Tibial nerve (tissue), 4 donors: ENCODE data around the gene TMEM62. TPM values are rescaled to one million over a fixed set of nuclear protein-coding genes. Genes with fewer than 3 reads are reported as not detected.

Source experiments
- DNase-seq, 2 donors: peaks; one replicate each; pipeline ENCODE4 v3.0.0-alpha.2; 2019; ENCODE audit warnings: low spot score in 2 of 2
- H3K27ac ChIP-seq, 4 donors: fragments of 200-600 bp; sonication (generic) in 3 of 4; one replicate each; pipeline ENCODE4 v1.5.1; 2017 to 2019; ENCODE audit warnings: mild to moderate bottlenecking in 1 of 4
- H3K27me3 ChIP-seq, 2 donors: fragments of 200-600 bp; sonication (generic) in 1 of 2; one replicate each; pipeline versions ENCODE4 v1.5.1 to v1.6.0; 2017 to 2019
- H3K36me3 ChIP-seq, 3 donors: fragments of 200-600 bp; sonication (generic); one replicate each; pipeline ENCODE4 v1.5.1; 2018 to 2019
- H3K4me1 ChIP-seq, 4 donors: fragments of 200-600 bp; sonication (generic) in 3 of 4; one replicate each; pipeline ENCODE4 v1.5.1; 2017 to 2019
- H3K4me3 ChIP-seq, 4 donors: fragments of 200-600 bp; sonication (generic) in 3 of 4; one replicate each; pipeline ENCODE4 v1.5.1; 2017 to 2019; ENCODE audit warnings: mild to moderate bottlenecking in 1 of 4, moderate library complexity in 1 of 4
- H3K9me3 ChIP-seq, 4 donors: fragments of 200-600 bp; sonication (generic) in 3 of 4; one replicate each; pipeline ENCODE4 v1.5.1; 2017 to 2019
- CTCF ChIP-seq, 5 experiments: fragments of 200-600 bp in 3 of 5; fragments of 450-650 bp in 2 of 5; sonication (generic) in 3 of 5; IDR thresholded peaks; one replicate each; pipeline ENCODE4 v1.5.1; 2016 to 2019; ENCODE audit warnings: antibody characterized with exemption in 5 of 5, mild to moderate bottlenecking in 3 of 5, moderate library complexity in 2 of 5
- EP300 ChIP-seq, 2 donors: sonication (generic); formaldehyde crosslinking; IDR thresholded peaks; one replicate each; pipeline ENCODE4 v1.6.1; 2017; ENCODE audit warnings: antibody characterized with exemption in 2 of 2, mild to moderate bottlenecking in 1 of 2
- POLR2A ChIP-seq, 2 donors: fragments of 450-650 bp; IDR thresholded peaks; one replicate each; pipeline ENCODE4 v1.6.1; 2017; ENCODE audit warnings: antibody characterized with exemption in 2 of 2, mild to moderate bottlenecking in 2 of 2, moderate library complexity in 2 of 2
- WGBS, 2 donors: methylation state at CpG; one replicate each; pipeline ENCODE4 v1.1.5; 2018; 5-methylcytosine and 5-hydroxymethylcytosine counted together
- small RNA-seq: library from RNA; depleted of rRNA; stranded (forward); fragments of <200 nt; gene quantifications from one replicate; pipeline ENCODE3, GENCODE V24; 2016
- total RNA-seq, 4 donors: library from RNA; depleted of rRNA; stranded (reverse); fragments of >200 nt; gene quantifications; one replicate each; pipeline ENCODE4 v1.1.0, GENCODE V29; 2016

TMEM62 gene
- total RNA-seq, 4 donors from 2014 or later, result 19.5 to 49.8 (median 35.6) TPM

- DNase-seq, result no peak
- H3K27me3 ChIP-seq, result no peaks in the 10 kb centered on the region
- H3K9me3 ChIP-seq, result no peaks in the 10 kb centered on the region
- TF ChIP-seq CTCF (IDR thresholded peaks at IDR 0.05), result no peak
- TF ChIP-seq EP300 (IDR thresholded peaks at IDR 0.05), result no peak
- TF ChIP-seq POLR2A (IDR thresholded peaks at IDR 0.05), result no peak
- H3K27ac ChIP-seq, result no peak overlapping the region
- H3K4me3 ChIP-seq, result no peak overlapping the region
- peaks cover 0 to 4% (median 0%) of the 10 kb centered on the region in 4 donors for H3K4me1 ChIP-seq
- 75 to 77% methylated on average over 3 of the region's 3 CpGs for WGBS, 2 donors
- H3K36me3 ChIP-seq, result no peaks in the 10 kb centered on the region
These were observed 99.0 kb downstream of the TMEM62 start for GRCh38 chr15:43232289-43232874.

Small RNA genes within 50 kb of the gene (small RNA-seq; reads per million reads assigned to genes)
- not detected for gene AC068724.2

Other genes starting within 250 kb of the TMEM62 start
- gene TTBK2, start 212.8 kb upstream of the TMEM62 start, total RNA-seq, result 10 to 100 TPM; 20.2 to 31.2 (median 23.4) TPM
- gene UBR1, start 27.5 kb upstream of the TMEM62 start, total RNA-seq, result 10 to 100 TPM; 28.8 to 42.0 (median 31.0) TPM
- gene CCNDBP1, start 51.8 kb downstream of the TMEM62 start, total RNA-seq, result 100 to 1,000 TPM in 2 of 4 donors, 10 to 100 TPM in 2; 59.4 to 171 (median 97.2) TPM
- gene EPB42, start 87.4 kb downstream of the TMEM62 start, total RNA-seq, result under 1 TPM in 2 of 4 donors, not detected in 2; 0.30 to 0.44 TPM
- not detected for gene TGM5, start 133.3 kb downstream of the TMEM62 start, total RNA-seq
- gene TGM7, start 168.7 kb downstream of the TMEM62 start, total RNA-seq, result not detected
- 10 to 100 TPM in 2 of 4 donors, 1 to 10 TPM in 2; 4.0 to 14.4 (median 9.8) TPM for gene LCMT2, start 197.0 kb downstream of the TMEM62 start, total RNA-seq
- 10 to 100 TPM; 27.0 to 48.0 (median 31.6) TPM for gene ZSCAN29, start 237.5 kb downstream of the TMEM62 start, total RNA-seq
- gene TUBGCP4, start 237.5 kb downstream of the TMEM62 start, total RNA-seq, result 10 to 100 TPM; 11.8 to 17.5 (median 14.3) TPM